HEK293 (cell line): ENCODE results near the gene DYNLT3.

Experiments used
- CTCF ChIP-seq: fragments of 450-650 bp; formaldehyde crosslinking; IDR thresholded peaks from 2 replicates; pipeline ENCODE4 v1.5.1; 2016; ENCODE audit warnings: missing biosample characterization, missing genetic modification characterization
- PRDM1 ChIP-seq: fragments of 450-650 bp; formaldehyde crosslinking; IDR thresholded peaks from 2 replicates; pipeline ENCODE4; 2016; ENCODE audit warnings: missing biosample characterization, missing genetic modification characterization
- PRDM2 ChIP-seq: fragments of 450-650 bp; formaldehyde crosslinking; IDR thresholded peaks from 2 replicates; pipeline ENCODE4 v1.5.1; 2016; ENCODE audit warnings: missing biosample characterization, missing genetic modification characterization, borderline replicate concordance
- SETDB1 ChIP-seq: IDR thresholded peaks from one replicate; pipeline ENCODE4 v1.6.1; 2017; ENCODE audit warnings: mild to moderate bottlenecking, low read length, moderate library complexity, mixed read lengths; ENCODE audit not compliant: insufficient read length
- SP2 ChIP-seq: fragments of 450-650 bp; formaldehyde crosslinking; IDR thresholded peaks from 2 replicates; pipeline ENCODE4 v1.5.1; 2016; ENCODE audit warnings: missing biosample characterization, missing genetic modification characterization
- YY1 ChIP-seq: fragments of 450-650 bp; formaldehyde crosslinking; IDR thresholded peaks from 2 replicates; pipeline ENCODE4 v1.5.1; 2018; ENCODE audit warnings: missing biosample characterization, missing genetic modification characterization
- ZNF433 ChIP-seq: fragments of 450-650 bp; formaldehyde crosslinking; IDR thresholded peaks from 2 replicates; pipeline ENCODE4 v1.5.1; 2016; ENCODE audit warnings: missing biosample characterization, missing genetic modification characterization, low read depth
- ZNF76 ChIP-seq: fragments of 450-650 bp; formaldehyde crosslinking; IDR thresholded peaks from 2 replicates; pipeline ENCODE4; 2016; ENCODE audit warnings: low read depth, missing biosample characterization, missing genetic modification characterization, borderline replicate concordance
- TF ChIP-seq, protein P1 (sequence below): sonication (generic); formaldehyde crosslinking; IDR thresholded peaks from 2 replicates; pipeline ENCODE4 v1.8.1; 2022; ENCODE audit warnings: mild to moderate bottlenecking, moderate library complexity, missing genetic modification reagents

DNA sequence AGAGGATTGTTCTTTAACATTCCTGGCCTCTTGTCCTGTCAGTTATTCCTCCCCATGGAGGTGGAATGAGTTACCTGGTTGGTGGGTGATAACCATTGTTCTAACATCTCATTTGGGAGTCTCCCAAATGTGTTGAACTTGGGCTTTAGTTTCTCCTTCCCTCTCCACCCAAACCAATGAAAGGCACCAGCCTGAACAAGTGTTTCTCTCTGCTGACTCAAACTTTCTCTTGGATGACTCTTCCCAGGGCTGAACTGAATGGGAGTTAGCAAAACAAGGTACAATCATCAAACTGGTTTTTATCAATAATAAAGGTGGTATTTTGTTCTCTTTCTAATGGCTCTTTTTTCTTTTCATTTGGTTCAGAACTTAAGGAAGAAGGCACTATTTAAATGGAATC is 2.7 kb downstream of the DYNLT3 start:
- TF ChIP-seq CTCF (no peak), SETDB1 (no peak), ZNF433 (tag by site-specific recombination) (no peak), PRDM2 (tag by site-specific recombination) (no peak), ZNF76 (tag by site-specific recombination) (no peak), YY1 (tag by site-specific recombination) (no peak), PRDM1 (peak; percentile 55), SP2 (tag by site-specific recombination) (no peak)
- TF ChIP-seq, protein P1, sequence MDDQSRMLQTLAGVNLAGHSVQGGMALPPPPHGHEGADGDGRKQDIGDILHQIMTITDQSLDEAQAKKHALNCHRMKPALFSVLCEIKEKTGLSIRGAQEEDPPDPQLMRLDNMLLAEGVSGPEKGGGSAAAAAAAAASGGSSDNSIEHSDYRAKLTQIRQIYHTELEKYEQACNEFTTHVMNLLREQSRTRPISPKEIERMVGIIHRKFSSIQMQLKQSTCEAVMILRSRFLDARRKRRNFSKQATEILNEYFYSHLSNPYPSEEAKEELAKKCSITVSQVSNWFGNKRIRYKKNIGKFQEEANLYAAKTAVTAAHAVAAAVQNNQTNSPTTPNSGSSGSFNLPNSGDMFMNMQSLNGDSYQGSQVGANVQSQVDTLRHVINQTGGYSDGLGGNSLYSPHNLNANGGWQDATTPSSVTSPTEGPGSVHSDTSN, result no peak
